ENCODE measurements around the gene PRDX2.

DNA sequence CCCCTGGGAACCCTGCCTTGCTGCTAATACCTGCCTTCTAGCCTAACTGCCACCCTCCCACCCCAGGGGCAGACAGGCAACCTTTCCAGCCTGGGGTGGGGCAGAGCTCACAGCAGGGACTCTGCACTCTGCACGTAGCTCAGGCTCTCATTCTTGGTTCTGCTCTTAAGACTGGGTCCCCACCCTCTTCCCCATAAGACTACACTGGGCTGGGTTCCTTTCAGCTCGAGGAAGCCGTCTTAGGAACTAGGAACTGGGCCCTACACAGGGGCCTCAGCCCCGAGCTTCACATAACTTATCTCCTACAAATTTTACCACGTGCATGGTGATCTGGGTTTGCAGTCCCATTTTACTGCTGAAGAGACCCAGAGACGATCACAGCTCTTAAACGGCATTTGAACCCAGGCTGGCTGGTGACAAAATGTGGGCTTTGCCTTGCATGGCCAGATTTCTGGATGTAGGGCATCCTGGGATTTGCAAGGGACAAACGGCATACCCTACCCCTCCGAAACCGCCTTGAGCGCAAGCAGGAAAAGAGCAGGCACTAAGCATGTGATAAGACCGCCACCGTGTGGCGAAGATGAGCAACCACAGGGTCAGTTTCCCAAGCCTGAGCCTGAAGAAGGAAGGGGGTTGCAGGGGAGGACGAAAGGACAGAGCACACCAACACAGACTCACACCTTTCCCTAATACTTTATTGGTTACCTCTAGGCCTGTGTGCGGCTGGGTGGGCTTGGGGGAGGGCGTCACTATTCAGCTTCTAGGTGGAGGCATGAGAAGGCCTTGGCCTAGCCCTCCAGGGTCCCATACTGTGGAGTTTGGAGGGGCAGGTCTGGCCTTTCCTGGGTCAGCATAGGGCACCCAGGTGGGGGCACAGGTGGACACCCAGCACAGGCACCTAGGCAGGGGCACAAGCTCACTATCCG, 5.2 kb downstream of the PRDX2 start:
- peak; percentile 56; the same call in 1 of the 2 replicates for TF ChIP-seq STAT1 (conservative IDR thresholded peaks at IDR 0.05)
- peak; percentile 94 to 98 (median 96); a peak in 5 of 6 replicates for TF ChIP-seq CTCF (IDR thresholded peaks at IDR 0.05 in 2 of 3, conservative IDR thresholded peaks at IDR 0.05 in 1 of 3; ENCODE audit: control insufficient read depth in 2 of 3, extremely low read depth in 1 of 3, insufficient read depth in 1 of 3, low read depth in 3 of 3, low read length in 3 of 3)

Measured in GM12878 (cell line).